Endothelial cell (in vitro differentiated cells): ENCODE measurements around the gene LARP6. TPM values are rescaled to one million over a fixed set of nuclear protein-coding genes. Genes with fewer than 3 reads are reported as not detected.

ENCODE experiments used
- DNase-seq: peaks from one replicate; pipeline ENCODE4 v3.0.0; 2021; ENCODE audit warnings: low spot score
- H3K27ac Mint-ChIP-seq: one replicate; pipeline ENCODE4 v1.8.0; 2021; ENCODE audit warnings: mixed read lengths, inconsistent platforms; ENCODE audit not compliant: unreplicated experiment
- H3K27me3 Mint-ChIP-seq: one replicate; pipeline ENCODE4 v1.8.0; 2021; ENCODE audit warnings: mild to moderate bottlenecking, moderate library complexity, mixed read lengths, inconsistent platforms; ENCODE audit not compliant: unreplicated experiment
- H3K36me3 Mint-ChIP-seq: one replicate; pipeline ENCODE4 v1.8.0; 2021; ENCODE audit warnings: mild to moderate bottlenecking, low read depth, mixed read lengths, inconsistent platforms; ENCODE audit not compliant: unreplicated experiment
- H3K4me1 Mint-ChIP-seq: one replicate; pipeline ENCODE4 v1.8.0; 2021; ENCODE audit warnings: mild to moderate bottlenecking, mixed read lengths, inconsistent platforms; ENCODE audit not compliant: unreplicated experiment
- H3K4me3 Mint-ChIP-seq: one replicate; pipeline ENCODE4 v1.8.0; 2021; ENCODE audit warnings: mild to moderate bottlenecking, mixed read lengths, inconsistent platforms; ENCODE audit not compliant: unreplicated experiment
- H3K9me3 Mint-ChIP-seq: one replicate; pipeline ENCODE4 v1.8.0; 2021; ENCODE audit warnings: mixed read lengths, inconsistent platforms; ENCODE audit not compliant: unreplicated experiment
- CTCF ChIP-seq: fragments of 200-600 bp; sonication (generic); IDR thresholded peaks from one replicate; pipeline ENCODE4 v1.5.0; 2021; ENCODE audit warnings: antibody characterized with exemption; ENCODE audit not compliant: unreplicated experiment
- long read RNA-seq: library from polyadenylated mRNA; unstranded; transcript quantifications from one replicate; pipeline ENCODE4 v2.0.0, GENCODE V29; 2020; ENCODE audit not compliant: unreplicated experiment
- total RNA-seq: library from RNA; stranded (reverse); fragmentation: NEBNext Ultra II Directional; extraction: Animal tissue kit (Norgen Biotek cat#: 25700); gene quantifications from one replicate; pipeline ENCODE4 v1.2.1, GENCODE V29; 2021; ENCODE audit not compliant: unreplicated experiment

LARP6 gene
- total RNA-seq: 4.5 TPM
- long read RNA-seq, full-length matches to known transcripts: 3 of 3 reads
- long read RNA-seq, partial matches to known transcripts: 0 of 3 reads
- long read RNA-seq, other reads (novel, unspliced or antisense): 0 of 3 reads

DNA sequence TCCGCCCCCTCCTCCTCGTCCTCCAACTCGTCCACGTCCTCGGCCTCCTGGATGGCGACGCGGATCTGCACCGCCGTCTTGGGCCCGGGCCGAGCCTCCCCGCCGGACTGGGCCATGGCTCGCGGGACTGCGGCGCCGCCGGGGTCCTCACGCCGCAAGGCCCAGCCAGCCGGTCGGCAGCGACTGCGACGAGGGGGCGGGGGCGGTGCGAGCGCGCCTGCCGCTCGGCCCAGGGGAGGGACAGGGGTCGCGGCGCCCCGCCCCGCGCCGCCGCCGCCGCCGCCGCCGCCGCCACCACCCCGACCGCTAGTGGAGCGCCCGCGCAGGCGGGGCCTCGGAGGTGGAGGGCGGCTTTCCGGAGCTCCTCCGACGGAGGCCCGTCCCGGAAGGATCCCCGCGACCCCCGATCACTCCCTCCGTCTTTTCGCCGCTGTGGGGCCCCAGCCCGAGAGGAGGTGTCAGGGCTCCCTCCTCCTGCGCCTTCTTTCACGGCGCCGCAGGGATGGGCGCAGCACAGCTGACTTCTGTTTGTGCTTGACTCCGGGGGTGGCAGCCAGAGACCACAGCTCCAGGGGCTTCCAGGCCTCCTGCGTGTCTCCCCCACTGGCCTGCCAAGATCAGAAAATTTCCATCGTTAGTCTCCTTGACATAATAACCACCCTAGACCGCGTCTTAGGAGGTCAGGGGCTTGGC is at the start of gene LARP6:
LARP6 (minus strand) TSS at position 185 of the 693 bp plus-strand sequence; CDS start at position 116, 69 bp downstream.
- Mint-ChIP-seq H3K36me3 (no peaks in the 10 kb centered on the region), H3K4me3 (peak within 1 kb of the TSS; percentile 94), H3K9me3 (no peaks in the 10 kb centered on the region), H3K4me1 (peaks cover 8% of the 10 kb centered on the region), H3K27me3 (peaks cover 2% of the 10 kb centered on the region), H3K27ac (peak within 1 kb of the TSS; percentile 42)
- DNase-seq: peak; percentile 64
- TF ChIP-seq CTCF: no peak

GRCh38 chr15:70902107-70902506 is 48.1 kb upstream of the LARP6 start:
- Mint-ChIP-seq H3K27me3 (no peaks in the 10 kb centered on the region), H3K36me3 (no peaks in the 10 kb centered on the region), H3K4me1 (no peaks in the 10 kb centered on the region), H3K27ac (no peak overlapping the region), H3K4me3 (no peak overlapping the region), H3K9me3 (no peaks in the 10 kb centered on the region)
- TF ChIP-seq CTCF: no peak
- DNase-seq: no peak

DNA sequence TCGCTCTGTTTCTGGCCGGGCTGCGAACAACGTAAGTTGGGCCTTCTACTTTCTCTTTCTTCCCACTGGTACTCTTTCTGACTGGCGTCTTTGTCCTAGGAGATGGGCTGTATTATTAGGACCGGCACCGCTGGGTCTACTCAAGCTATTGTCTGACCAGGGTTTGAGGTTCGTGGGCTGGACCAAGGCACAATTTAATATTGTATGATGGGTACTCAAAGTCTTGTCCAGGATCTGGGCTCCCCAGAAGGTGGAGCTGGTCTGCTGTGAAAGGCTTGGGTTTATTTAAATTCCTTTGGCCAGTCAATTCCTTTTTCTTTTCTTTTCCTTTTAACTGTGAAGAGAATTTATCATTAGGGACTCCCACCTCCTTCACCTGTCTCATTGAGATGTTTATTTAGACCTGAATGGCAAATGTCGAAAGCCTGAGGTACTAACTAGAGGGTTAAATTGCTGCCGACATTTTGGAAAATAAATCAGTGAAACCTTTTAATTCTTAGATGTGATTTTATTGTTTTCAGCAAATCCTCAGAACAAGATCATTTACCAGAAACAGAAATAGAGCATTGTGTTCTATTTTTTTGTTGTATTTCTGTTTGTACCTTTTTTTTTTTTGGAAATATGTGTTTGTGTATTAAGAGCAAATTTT is 39.1 kb upstream of the LARP6 start:
- peak overlapping the region; percentile 98 for H3K4me3 Mint-ChIP-seq
- peak; percentile 10 for DNase-seq
- no peaks in the 10 kb centered on the region for H3K9me3 Mint-ChIP-seq
- peaks cover 11% of the 10 kb centered on the region for H3K4me1 Mint-ChIP-seq
- H3K36me3 Mint-ChIP-seq: peaks cover 4% of the 10 kb centered on the region
- H3K27ac Mint-ChIP-seq: peak overlapping the region; percentile 97
- peaks cover 7% of the 10 kb centered on the region for H3K27me3 Mint-ChIP-seq
- TF ChIP-seq CTCF: no peak

GRCh38 chr15:70892002-70892911 is 38.3 kb upstream of the LARP6 start, which contains the start of the genes LRRC49 and THAP10:
LRRC49 (plus strand) TSS chr15:70892826; CDS start chr15:70892895, 69 bp downstream.
THAP10 (minus strand) TSS chr15:70892433; CDS start chr15:70892272, 161 bp downstream.
- Mint-ChIP-seq H3K36me3 (peaks cover 4% of the 10 kb centered on the region), H3K4me3 (peak within 1 kb of the TSS; percentile 98)
- TF ChIP-seq CTCF: no peak

More at GRCh38 chr15:70892002-70892911, 38.3 kb upstream of the LARP6 start, which contains the start of the genes LRRC49 and THAP10:
- peak; percentile 74 for DNase-seq
- Mint-ChIP-seq H3K9me3 (no peaks in the 10 kb centered on the region), H3K4me1 (peaks cover 11% of the 10 kb centered on the region), H3K27me3 (peaks cover 7% of the 10 kb centered on the region), H3K27ac (peak within 1 kb of the TSS; percentile 97)
